Urinary bladder (tissue), 4 donors: ENCODE measurements around the gene TRIM33. TPM values are rescaled to one million over a fixed set of nuclear protein-coding genes. Genes with fewer than 3 reads are reported as not detected.
"Not testable (repeated sequence)": the region's sequence is repeated elsewhere in the genome, so short reads cannot be mapped to it uniquely, and the experiment has no call there.

Experiments
- DNase-seq: peaks from one replicate; pipeline ENCODE4 v3.0.0-alpha.2; 2015; ENCODE audit errors: extremely low spot score
- H3K27ac ChIP-seq: one replicate; pipeline ENCODE4 v1.5.1; 2013; ENCODE audit warnings: low read depth, mild to moderate bottlenecking, moderate library complexity
- H3K36me3 ChIP-seq: one replicate; pipeline ENCODE4 v1.6.1; 2013; ENCODE audit warnings: mild to moderate bottlenecking, moderate library complexity; ENCODE audit not compliant: insufficient read depth
- H3K4me1 ChIP-seq: one replicate; pipeline ENCODE4 v1.6.1; 2013; ENCODE audit warnings: mild to moderate bottlenecking, moderate library complexity; ENCODE audit not compliant: insufficient read depth
- H3K4me3 ChIP-seq: one replicate; pipeline ENCODE4 v1.5.1; 2013; ENCODE audit warnings: low read depth, low read length
- WGBS: extraction: QIAGEN DNeasy Blood & Tissue Kit; methylation state at CpG from one replicate; pipeline ENCODE4 v1.1.7; 2013; 5-methylcytosine and 5-hydroxymethylcytosine counted together
- polyA plus RNA-seq: library from polyadenylated mRNA; stranded (reverse); fragments of 200-250 nt; gene quantifications from one replicate; pipeline ENCODE4 v1.2.3, GENCODE V29; 2013
- total RNA-seq: library from RNA; depleted of rRNA; stranded (reverse); fragments of >200 nt; gene quantifications from one replicate; pipeline ENCODE4 v1.2.3, GENCODE V29; 2014
- donor health status: healthy with polysubstance abuse.
- donor health status: healthy.

TRIM33 gene
- total and polyA plus RNA-seq, 2 donors, result 11.8 to 87.7 TPM

DNA sequence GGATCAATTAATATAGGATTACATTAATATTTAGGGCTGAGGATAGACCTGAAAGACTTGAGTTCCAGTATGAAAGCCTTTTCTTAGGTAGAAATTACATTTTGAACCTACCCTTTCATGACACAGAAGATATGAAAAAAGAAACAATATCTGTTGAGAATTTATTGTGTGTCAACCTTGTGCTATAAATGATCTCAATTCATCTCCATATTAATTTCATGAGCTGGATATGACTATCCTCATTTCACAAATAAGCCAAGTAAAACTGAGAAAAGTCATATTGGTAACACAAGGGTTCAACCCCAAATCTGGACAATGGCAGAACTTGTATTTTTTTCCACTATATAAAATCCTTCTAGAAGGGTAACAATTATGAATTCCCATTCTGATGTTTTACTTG is 120.0 kb downstream of the TRIM33 start:
- H3K36me3 ChIP-seq, result peaks cover 3% of the 10 kb centered on the region
- H3K4me3 ChIP-seq, result no peak overlapping the region
- no peak for DNase-seq
- no peak overlapping the region for H3K27ac ChIP-seq
- H3K4me1 ChIP-seq, result no peaks in the 10 kb centered on the region

DNA sequence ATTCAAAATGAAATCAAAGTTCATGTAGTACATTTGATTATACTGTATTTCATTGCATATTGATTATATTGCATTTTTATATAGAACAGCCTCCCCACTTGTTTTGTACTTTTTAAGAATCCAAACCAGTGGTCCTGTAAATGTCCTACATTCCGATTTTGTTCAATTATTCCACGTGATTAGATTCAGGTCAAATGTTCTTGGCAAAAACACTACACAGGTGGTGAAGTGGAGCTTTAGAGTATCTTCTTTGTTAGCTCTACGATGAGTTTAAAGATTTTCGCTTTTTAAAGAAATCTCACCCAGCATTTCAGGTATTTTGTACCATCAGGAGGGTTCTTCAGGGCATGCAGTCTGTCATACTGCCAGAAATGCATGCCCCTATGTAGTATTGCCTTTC is 120.6 kb downstream of the TRIM33 start:
- Histone ChIP-seq H3K27ac (no peak overlapping the region), H3K36me3 (peaks cover 3% of the 10 kb centered on the region), H3K4me1 (no peaks in the 10 kb centered on the region), H3K4me3 (no peak overlapping the region)
- 96% methylated on average over 4 of the region's 4 CpGs for WGBS
- DNase-seq, result no peak

- 71% methylated on average over 1 of the region's 1 CpG for WGBS
- DNase-seq, result no peak
- no peak overlapping the region for H3K4me3 ChIP-seq
- H3K27ac ChIP-seq, result no peak overlapping the region
- peaks cover 2% of the 10 kb centered on the region for H3K36me3 ChIP-seq
- H3K4me1 ChIP-seq, result no peaks in the 10 kb centered on the region
These were observed 122.5 kb downstream of the TRIM33 start for GRCh38 chr1:114388432-114389003.

- not testable (repeated sequence) for H3K4me1 ChIP-seq, H3K4me3 ChIP-seq, DNase-seq, H3K27ac ChIP-seq, H3K36me3 ChIP-seq
- WGBS, result 87% methylated on average over 6 of the region's 6 CpGs
These were observed 123.4 kb downstream of the TRIM33 start for GRCh38 chr1:114387585-114387984.

- H3K27ac ChIP-seq, result no peak overlapping the region
- H3K36me3 ChIP-seq, result no peaks in the 10 kb centered on the region
- no peaks in the 10 kb centered on the region for H3K4me1 ChIP-seq
- DNase-seq, result no peak
- H3K4me3 ChIP-seq, result no peak overlapping the region
- WGBS, result 53% methylated on average over 1 of the region's 1 CpG
These were observed 124.0 kb downstream of the TRIM33 start for GRCh38 chr1:114387010-114387360.

- Histone ChIP-seq H3K4me1 (no peaks in the 10 kb centered on the region), H3K4me3 (no peak overlapping the region), H3K36me3 (no peaks in the 10 kb centered on the region), H3K27ac (no peak overlapping the region)
- WGBS, result 43% methylated on average over 3 of the region's 3 CpGs
- DNase-seq, result no peak
These were observed 124.6 kb downstream of the TRIM33 start for GRCh38 chr1:114386129-114387009.

DNA sequence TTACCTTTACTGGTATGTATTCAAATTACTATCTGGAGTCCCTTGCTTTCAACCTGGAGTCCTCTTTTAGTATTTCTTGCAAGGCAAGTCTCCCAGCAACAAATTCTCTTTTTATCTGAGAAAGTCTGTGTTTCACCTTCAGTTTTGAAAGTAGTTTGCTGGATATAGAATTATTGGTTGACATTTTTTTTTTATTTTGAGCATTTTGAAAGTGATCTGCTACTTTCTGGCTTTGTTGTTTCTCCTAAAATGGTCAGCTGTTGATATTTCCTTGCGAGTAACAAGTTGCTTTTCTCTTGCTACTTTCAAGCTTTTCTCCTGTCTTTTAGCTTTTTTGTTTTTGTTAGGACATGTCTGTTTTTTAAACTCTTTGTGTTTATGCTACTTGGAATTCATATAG is 126.1 kb downstream of the TRIM33 start:
- H3K4me3 ChIP-seq, result no peak overlapping the region
- WGBS, result 92% methylated on average over 1 of the region's 1 CpG
- no peak overlapping the region for H3K27ac ChIP-seq
- no peaks in the 10 kb centered on the region for H3K4me1 ChIP-seq
- no peaks in the 10 kb centered on the region for H3K36me3 ChIP-seq
- DNase-seq, result no peak

DNA sequence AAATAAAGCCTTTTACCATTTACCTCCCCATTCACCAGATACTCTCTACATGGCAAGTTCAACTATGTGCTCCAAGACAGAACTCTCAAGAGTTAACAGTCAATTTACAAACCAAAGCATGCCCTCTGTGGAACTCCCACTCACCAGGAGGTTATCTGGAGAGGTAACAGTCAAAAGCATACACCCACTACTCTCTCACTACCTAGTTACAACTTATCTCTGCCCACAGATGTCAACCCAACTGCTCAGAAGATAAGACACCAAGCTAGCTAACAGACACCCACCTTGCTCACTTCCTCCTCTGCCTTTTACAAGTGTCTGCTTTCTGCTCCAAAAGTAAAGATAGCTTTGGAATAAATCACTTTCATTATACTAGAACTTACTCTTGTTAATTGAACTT is 131.0 kb downstream of the TRIM33 start:
- no peaks in the 10 kb centered on the region for H3K36me3 ChIP-seq
- H3K27ac ChIP-seq, result no peak overlapping the region

DNA sequence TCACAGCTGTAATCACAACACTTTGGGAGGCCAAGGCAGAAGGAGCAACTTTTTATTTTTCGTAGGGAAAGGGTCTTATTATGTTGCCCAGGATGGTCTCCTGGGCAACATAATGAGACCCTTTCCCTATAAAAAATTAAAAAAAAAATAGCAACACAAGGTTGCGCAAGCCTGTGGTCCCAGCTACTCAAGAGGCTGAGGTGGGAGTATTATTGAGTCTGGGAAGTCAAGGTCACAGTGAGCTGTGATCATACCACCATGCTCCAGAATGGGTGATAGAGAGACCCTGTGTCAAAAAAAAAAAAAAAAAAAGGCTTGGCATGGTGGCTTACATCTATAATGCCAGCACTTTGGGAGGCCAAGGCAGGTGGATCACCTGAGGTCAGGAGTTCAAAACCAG is 131.6 kb downstream of the TRIM33 start:
- Histone ChIP-seq H3K4me3 (no peak overlapping the region), H3K4me1 (no peaks in the 10 kb centered on the region), H3K36me3 (no peaks in the 10 kb centered on the region), H3K27ac (no peak overlapping the region)
- WGBS, result 92% methylated on average over 2 of the region's 2 CpGs
- no peak for DNase-seq

More for the DNA sequence above, 131.0 kb downstream of the TRIM33 start:
- H3K4me1 ChIP-seq, result no peaks in the 10 kb centered on the region
- DNase-seq, result no peak
- no peak overlapping the region for H3K4me3 ChIP-seq

- no peak for DNase-seq
- Histone ChIP-seq H3K27ac (no peak overlapping the region), H3K4me1 (no peaks in the 10 kb centered on the region), H3K36me3 (no peaks in the 10 kb centered on the region), H3K4me3 (no peak overlapping the region)
These were observed 133.6 kb downstream of the TRIM33 start for GRCh38 chr1:114377356-114377755.

DNA sequence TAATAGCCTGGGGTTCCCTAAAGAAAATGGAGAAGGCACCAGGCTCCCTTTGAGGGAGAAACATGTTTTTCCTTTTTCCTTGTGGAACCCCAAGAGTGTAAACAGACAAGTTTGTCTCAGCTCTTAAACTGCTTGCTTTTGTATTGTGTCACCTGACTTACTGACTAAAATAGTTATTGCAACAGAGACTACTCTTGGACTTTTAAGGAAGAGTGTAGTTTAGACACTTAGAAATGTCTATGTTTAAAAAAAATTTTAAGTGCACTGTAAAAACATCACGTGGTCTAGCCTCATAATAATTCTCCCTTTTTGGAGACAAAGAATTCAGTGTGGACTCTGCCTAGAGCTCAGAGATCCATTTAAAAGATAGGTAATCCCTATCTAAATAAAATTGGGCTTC is 141.1 kb downstream of the TRIM33 start:
- Histone ChIP-seq H3K4me3 (no peak overlapping the region), H3K36me3 (no peaks in the 10 kb centered on the region), H3K4me1 (no peaks in the 10 kb centered on the region), H3K27ac (no peak overlapping the region)
- DNase-seq, result no peak
- 16% methylated on average over 1 of the region's 1 CpG for WGBS

GRCh38 chr1:114369266-114369919 is 141.6 kb downstream of the TRIM33 start:
- H3K4me3 ChIP-seq, DNase-seq, H3K36me3 ChIP-seq, H3K4me1 ChIP-seq: not testable (repeated sequence)
- 57% methylated on average over 5 of the region's 5 CpGs for WGBS
- H3K27ac ChIP-seq, result peak overlapping the region; percentile 23

- WGBS, result 89% methylated on average over 15 of the region's 15 CpGs
- Histone ChIP-seq H3K4me1 (no peaks in the 10 kb centered on the region), H3K27ac (no peak overlapping the region), H3K4me3 (no peak overlapping the region), H3K36me3 (no peaks in the 10 kb centered on the region)
- no peak for DNase-seq
These were observed 142.3 kb downstream of the TRIM33 start for GRCh38 chr1:114368560-114369255.

DNA sequence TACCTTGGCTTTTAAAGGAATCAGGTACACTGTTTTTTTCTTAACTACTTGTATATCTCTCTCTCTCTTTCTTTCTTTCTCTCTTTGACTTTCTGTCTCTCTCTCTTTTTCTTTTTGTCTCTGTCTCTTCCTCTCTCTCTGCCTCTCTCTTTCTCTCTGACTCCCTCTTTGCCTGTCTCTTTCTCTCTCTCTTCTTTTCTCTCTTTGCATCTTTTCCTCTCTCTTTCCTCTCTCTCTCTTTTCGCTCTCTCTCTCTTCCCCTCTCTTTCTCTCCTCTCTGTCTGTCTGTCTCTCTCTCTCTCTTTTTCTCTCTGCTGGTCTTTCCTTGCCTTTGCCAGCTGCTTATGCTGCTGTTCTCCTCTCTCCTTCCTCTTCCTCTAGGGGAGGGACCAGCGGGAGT is 143.2 kb downstream of the TRIM33 start:
- Histone ChIP-seq H3K4me3 (no peak overlapping the region), H3K4me1 (no peaks in the 10 kb centered on the region), H3K27ac (no peak overlapping the region), H3K36me3 (no peaks in the 10 kb centered on the region)
- WGBS, result 87% methylated on average over 2 of the region's 2 CpGs
- no peak for DNase-seq
